ENCODE measurements around the gene CSNK1G3.
A peak's percentile ranks its signal among the peaks of the same experiment; 100 is the strongest.

Gene CSNK1G3

DNA sequence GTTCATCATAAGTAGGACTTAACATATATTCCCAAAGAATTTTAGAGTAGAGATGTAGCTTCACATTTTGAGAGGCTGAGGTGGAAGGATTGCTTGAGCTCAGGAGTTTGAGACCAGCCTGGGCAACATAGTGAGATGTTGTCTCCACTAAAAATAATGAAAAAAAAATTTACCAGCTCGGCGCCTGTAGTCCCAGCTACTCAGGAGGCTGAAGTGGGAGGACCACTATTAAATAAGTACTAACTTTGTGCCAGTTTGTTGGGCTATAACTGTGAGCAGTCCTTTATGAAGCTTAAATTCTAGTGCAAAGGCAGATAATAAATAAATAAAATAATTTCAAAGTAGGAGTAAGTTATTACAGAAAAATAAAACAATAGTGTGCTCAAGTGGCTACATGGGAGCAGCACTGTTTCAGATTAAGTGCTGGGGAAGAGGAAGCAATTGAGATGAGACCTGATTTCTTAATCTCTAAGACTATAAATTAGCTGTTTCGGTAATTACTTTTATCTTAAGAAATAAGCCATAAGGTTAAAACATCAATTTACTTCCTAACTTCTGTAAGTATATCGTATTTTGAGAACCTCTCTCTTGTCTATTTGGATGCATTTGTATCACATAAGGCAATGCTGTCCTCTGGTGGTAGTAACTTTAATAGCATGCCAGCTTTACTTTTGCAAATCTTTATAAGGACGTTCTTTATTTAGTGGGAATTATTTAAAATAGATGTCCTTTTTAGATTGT is 98.9 kb downstream of the CSNK1G3 start:
- H3K36me3 ChIP-seq (ENCODE audit: insufficient read depth, low read length), result peaks cover 21% of the 10 kb centered on the region; the same call in 1 of the 2 replicates
- peak; percentile 98 for TF ChIP-seq CTCF (IDR thresholded peaks at IDR 0.05; ENCODE audit: low read length)
- TF ChIP-seq EZH2 (IDR thresholded peaks at IDR 0.05; ENCODE audit: borderline replicate concordance, low read length), result no peak

DNA sequence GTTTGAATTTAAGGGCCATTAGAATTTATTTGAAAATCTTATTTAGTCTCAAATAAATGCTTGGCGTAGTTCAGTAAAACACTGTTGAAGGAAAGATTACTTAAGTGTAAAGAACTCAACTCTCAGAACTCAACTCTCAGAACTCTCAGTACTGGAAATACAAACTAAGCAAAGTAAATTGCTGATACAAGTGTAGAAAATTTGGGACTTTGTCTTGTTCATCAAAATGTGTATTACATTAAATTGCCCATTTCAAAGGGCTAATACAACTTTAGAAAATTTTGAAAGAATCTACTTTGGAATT is 99.4 kb downstream of the CSNK1G3 start:
- Histone ChIP-seq H3K27me3 (ENCODE audit: insufficient read depth, low read length) (no peaks in the 10 kb centered on the region), H2AFZ (ENCODE audit: low read length) (no peak overlapping the region), H4K20me1 (ENCODE audit: insufficient read depth, low read length) (no peaks in the 10 kb centered on the region), H3K79me2 (ENCODE audit: insufficient read depth, low read length) (no peaks in the 10 kb centered on the region), H3K4me1 (ENCODE audit: insufficient read depth, low read length, severe bottlenecking) (no peaks in the 10 kb centered on the region), H3K9ac (ENCODE audit: low read length) (no peak overlapping the region), H3K9me3 (ENCODE audit: low read length) (no peaks in the 10 kb centered on the region), H3K9me2 (ENCODE audit: low read depth, low read length) (no peaks in the 10 kb centered on the region), H3K27ac (ENCODE audit: low read depth, low read length, poor library complexity, severe bottlenecking) (no peak overlapping the region), H3K36me3 (ENCODE audit: insufficient read depth, low read length) (peaks cover 21% of the 10 kb centered on the region; the same call in 1 of the 2 replicates), H3K4me2 (ENCODE audit: low read length) (no peak overlapping the region), H3F3A (ENCODE audit: insufficient read depth, low read length) (no peaks in the 10 kb centered on the region), H3K4me3 (ENCODE audit: low read depth, low read length, poor library complexity, severe bottlenecking) (no peak overlapping the region)
- no peak for TF ChIP-seq CTCF (IDR thresholded peaks at IDR 0.05; ENCODE audit: low read length)
- TF ChIP-seq EZH2 (IDR thresholded peaks at IDR 0.05; ENCODE audit: borderline replicate concordance, low read length), result no peak

More for the DNA sequence above, 98.9 kb downstream of the CSNK1G3 start:
- no peak overlapping the region for H3K27ac ChIP-seq (ENCODE audit: low read depth, low read length, poor library complexity, severe bottlenecking)
- no peak overlapping the region for H2AFZ ChIP-seq (ENCODE audit: low read length)
- no peaks in the 10 kb centered on the region for H3K4me1 ChIP-seq (ENCODE audit: insufficient read depth, low read length, severe bottlenecking)
- H3F3A ChIP-seq (ENCODE audit: insufficient read depth, low read length), result no peaks in the 10 kb centered on the region
- H3K4me2 ChIP-seq (ENCODE audit: low read length), result no peak overlapping the region
- H3K79me2 ChIP-seq (ENCODE audit: insufficient read depth, low read length), result no peaks in the 10 kb centered on the region
- no peaks in the 10 kb centered on the region for H3K9me3 ChIP-seq (ENCODE audit: low read length)
- no peaks in the 10 kb centered on the region for H3K9me2 ChIP-seq (ENCODE audit: low read depth, low read length)
- no peak overlapping the region for H3K4me3 ChIP-seq (ENCODE audit: low read depth, low read length, poor library complexity, severe bottlenecking)
- no peaks in the 10 kb centered on the region for H4K20me1 ChIP-seq (ENCODE audit: insufficient read depth, low read length)
- no peaks in the 10 kb centered on the region for H3K27me3 ChIP-seq (ENCODE audit: insufficient read depth, low read length)
- no peak overlapping the region for H3K9ac ChIP-seq (ENCODE audit: low read length)

- Histone ChIP-seq H3K79me2 (ENCODE audit: insufficient read depth, low read length) (no peaks in the 10 kb centered on the region), H3K36me3 (ENCODE audit: insufficient read depth, low read length) (peaks cover 19% of the 10 kb centered on the region; the same call in 1 of the 2 replicates), H3K9me2 (ENCODE audit: low read depth, low read length) (no peaks in the 10 kb centered on the region), H2AFZ (ENCODE audit: low read length) (no peak overlapping the region), H3K4me1 (ENCODE audit: insufficient read depth, low read length, severe bottlenecking) (no peaks in the 10 kb centered on the region), H3F3A (ENCODE audit: insufficient read depth, low read length) (no peaks in the 10 kb centered on the region), H3K4me3 (ENCODE audit: low read depth, low read length, poor library complexity, severe bottlenecking) (no peak overlapping the region), H4K20me1 (ENCODE audit: insufficient read depth, low read length) (no peaks in the 10 kb centered on the region), H3K27ac (ENCODE audit: low read depth, low read length, poor library complexity, severe bottlenecking) (no peak overlapping the region), H3K9ac (ENCODE audit: low read length) (no peak overlapping the region), H3K9me3 (ENCODE audit: low read length) (no peaks in the 10 kb centered on the region), H3K27me3 (ENCODE audit: insufficient read depth, low read length) (no peaks in the 10 kb centered on the region), H3K4me2 (ENCODE audit: low read length) (no peak overlapping the region)
- TF ChIP-seq CTCF (IDR thresholded peaks at IDR 0.05; ENCODE audit: low read length) (no peak), EZH2 (IDR thresholded peaks at IDR 0.05; ENCODE audit: borderline replicate concordance, low read length) (no peak)
Observed at GRCh38 chr5:123617561-123617960, 105.6 kb downstream of the CSNK1G3 start.
